Right ventricle myocardium superior (tissue), 1 donor: ENCODE measurements around the gene SENP6. TPM values are rescaled to one million over a fixed set of nuclear protein-coding genes. Genes with fewer than 3 reads are reported as not detected.
"Not testable (repeated sequence)": the region's sequence is repeated elsewhere in the genome, so short reads cannot be mapped to it uniquely, and the experiment has no call there.

Experiments used
- ATAC-seq: fragments of 200-7000 bp; cut with Tn5 transposase; one replicate; pipeline ENCODE4 v1.9.1; 2020; ENCODE audit warnings: mild to moderate bottlenecking; ENCODE audit not compliant: poor library complexity
- DNase-seq: peaks from one replicate; pipeline ENCODE4 v3.0.0-alpha.2; 2020
- intact Hi-C: fragments of 100-400 bp; cut with DNase I; formaldehyde crosslinking; loops from one replicate; pipeline ENCODE4 v1.11.2; 2022
- total RNA-seq: library from RNA; stranded (reverse); fragmentation: NEBNext Ultra II Directional; extraction: Animal tissue kit (Norgen Biotek cat#: 25700); gene quantifications from one replicate; pipeline ENCODE4 v1.2.1, GENCODE V29; 2021
- donor health status: DM: no; HTN: yes; CAD: no; lungs with severe emphysema.

Gene SENP6
- total RNA-seq, 1 donor from 2014 or later, result 46.8 TPM

DNA sequence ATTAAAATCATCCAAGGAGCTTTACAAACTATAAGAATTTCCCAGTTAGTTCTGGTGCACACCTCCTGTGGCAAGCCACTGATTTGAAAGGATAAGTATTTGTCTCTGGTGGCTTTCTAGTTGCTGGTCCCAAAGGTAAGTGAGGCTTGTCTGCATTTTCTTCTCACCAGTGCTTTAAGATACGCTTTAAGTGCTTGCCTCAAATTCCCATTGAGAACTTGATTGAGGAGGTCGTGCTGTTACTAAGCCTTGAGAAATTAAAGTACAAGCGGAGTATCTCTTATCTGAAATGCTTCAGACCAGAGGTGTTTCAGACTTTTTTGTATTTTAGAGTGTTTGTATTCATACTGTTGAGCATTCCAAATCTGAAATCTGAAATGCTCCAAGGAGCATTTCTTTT lies 117.5 kb downstream of the SENP6 start:
- no peak for ATAC-seq
- no peak for DNase-seq
- intact Hi-C loops, result no loop called here

DNA sequence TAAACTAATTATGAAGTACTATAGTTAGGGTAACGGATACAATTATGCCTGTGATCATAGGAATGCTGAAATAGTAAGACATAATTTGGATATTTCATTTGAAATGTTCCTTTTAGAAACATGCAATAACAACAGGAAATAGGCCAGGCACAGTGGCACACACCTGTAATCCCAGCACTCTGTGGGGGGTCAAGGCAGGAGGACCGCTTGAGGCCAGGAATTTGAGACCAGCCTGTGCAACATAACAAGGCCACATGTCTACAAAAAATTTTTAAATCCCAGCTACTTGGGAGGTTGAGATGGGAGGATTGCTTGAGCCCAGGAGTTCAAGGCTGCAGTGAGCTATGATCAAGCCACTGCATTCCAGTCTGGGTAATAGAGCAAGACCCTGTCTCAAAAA lies 121.7 kb downstream of the SENP6 start:
- DNase-seq (no peak), ATAC-seq (no peak)
- intact Hi-C loops, result no loop called here

DNA sequence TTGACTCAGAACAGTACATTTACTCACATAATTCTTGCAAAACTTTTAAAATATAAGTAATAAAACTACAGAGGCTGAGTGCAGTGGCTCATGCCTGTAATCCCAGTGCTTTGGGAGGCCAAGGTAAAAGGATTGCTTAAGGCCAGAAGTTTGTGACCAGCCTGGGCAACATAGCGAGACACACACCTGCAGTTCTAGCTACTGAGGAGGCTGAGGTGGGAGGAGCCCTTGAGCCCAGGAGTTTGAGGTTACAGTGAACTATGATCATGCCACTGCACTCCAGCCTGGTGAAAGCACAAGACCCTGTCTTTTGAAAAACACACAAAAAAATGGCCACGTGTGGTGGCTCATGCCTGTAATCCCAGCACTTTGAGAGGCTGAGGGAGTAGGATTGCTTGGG lies 125.5 kb downstream of the SENP6 start:
- intact Hi-C loops, result no loop called here
- DNase-seq (no peak), ATAC-seq (no peak)

DNA sequence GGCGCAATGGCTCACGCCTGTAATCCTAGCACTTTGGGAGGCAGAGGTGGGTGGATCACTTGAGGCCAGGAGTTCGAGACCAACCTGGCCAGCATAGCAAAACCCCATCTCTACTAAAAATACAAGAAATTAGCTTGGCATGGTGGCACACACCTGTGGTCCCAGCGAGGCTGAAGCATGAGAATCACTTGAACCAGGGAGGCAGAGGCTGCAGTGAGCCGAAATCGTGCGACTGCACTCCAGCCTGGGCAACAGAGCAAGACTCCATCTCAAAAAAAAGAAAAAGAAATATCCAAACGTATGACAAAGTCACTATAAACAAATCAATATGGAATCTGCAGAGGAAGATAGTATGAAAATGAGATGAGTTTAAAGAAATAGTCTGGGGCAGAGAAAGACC lies 129.3 kb downstream of the SENP6 start:
- intact Hi-C loops, ATAC-seq, DNase-seq: not testable (repeated sequence)

DNA sequence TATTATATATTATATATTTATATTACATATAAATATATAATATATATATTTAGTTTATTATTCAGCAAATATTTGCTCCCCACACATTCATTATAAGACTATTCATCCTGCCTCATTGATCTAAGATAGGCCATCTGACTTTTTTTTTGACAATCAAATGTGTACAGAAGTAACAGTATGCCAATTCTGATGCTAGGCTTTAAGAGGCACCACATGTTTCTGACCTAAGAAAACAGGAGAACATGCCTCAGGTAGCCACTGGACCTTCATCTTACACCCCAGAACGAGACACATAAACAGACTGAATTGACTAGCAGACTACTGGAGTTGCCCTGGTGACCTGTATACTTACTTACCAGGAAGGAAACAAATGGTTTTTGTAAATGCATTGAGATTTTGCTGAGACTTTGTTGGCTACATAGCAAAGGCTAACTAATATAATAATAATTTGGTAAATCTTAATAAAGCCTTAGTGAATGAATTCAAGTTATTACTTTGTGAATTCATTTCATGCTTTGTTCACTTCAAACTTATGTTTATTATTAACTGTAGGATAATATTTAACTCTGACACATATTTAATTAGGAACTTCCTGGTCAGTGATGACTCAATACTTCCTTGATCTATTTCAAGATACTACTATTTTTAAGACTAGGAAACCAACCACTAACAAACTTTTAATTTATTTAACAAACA lies 134.0 kb downstream of the SENP6 start:
- ATAC-seq, result no peak
- intact Hi-C loops, result no loop called here

DNA sequence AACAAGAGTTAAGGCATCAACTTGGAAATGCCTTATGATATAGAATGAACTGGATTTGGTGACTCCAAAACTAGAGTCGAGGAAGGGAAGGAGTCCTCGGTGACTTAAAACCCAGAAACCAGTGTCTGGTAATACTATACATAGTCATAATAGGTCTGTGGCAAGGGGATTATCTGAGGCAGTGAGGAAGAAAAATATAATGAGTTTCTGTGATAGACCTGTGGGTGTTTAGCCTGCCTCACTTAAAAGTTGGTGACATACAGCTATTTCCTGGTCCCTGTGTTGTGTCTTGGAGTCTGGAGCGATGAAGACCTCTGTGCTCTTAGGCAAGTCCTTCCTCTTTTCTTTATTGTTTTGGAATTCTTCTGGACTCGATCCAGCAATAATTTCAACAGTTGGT lies 142.3 kb downstream of the SENP6 start:
- ATAC-seq, result no peak
- no peak for DNase-seq
- intact Hi-C loops, result no loop called here

More for the DNA sequence above, 134.0 kb downstream of the SENP6 start:
- DNase-seq, result no peak

DNA sequence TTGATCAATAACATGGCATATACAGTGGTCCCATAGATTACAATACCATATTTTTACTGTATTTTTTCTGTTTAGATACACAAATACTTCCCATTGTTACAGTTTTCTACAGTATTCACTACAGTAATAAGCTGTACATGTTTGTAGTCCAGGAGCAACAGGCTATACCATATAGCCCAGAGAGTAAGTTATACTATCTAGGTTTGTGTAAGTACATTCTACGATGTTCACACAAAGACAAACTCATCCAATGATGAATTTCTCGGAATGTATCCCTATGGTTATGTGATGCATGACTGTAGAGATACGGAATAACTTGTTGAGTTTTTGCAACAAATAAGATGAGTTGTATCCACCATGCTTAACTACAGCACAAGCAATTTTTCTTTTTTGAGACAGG lies 143.7 kb downstream of the SENP6 start:
- no peak for DNase-seq
- intact Hi-C loops, result no loop called here
- ATAC-seq, result no peak

DNA sequence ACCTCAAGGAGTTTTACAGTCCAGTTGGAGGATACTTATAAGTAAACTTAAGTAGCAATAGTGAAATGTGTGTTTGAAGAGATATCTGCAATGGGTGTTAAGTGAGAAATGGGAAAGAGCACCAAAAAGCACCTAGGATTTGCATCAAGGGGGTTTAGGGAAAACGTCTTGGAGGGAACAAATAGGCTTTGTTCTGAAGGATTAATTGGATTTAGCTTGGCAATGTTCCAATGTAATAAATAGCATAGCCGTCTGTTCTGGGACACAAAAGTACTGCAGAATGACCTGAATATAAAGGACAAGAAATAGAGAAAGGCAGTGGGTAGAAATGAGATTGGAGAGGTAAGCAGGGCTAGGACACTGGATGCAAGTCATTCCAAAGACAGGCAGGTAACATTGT lies 144.5 kb downstream of the SENP6 start:
- no peak for ATAC-seq
- intact Hi-C loops, result no loop called here
- no peak for DNase-seq

DNA sequence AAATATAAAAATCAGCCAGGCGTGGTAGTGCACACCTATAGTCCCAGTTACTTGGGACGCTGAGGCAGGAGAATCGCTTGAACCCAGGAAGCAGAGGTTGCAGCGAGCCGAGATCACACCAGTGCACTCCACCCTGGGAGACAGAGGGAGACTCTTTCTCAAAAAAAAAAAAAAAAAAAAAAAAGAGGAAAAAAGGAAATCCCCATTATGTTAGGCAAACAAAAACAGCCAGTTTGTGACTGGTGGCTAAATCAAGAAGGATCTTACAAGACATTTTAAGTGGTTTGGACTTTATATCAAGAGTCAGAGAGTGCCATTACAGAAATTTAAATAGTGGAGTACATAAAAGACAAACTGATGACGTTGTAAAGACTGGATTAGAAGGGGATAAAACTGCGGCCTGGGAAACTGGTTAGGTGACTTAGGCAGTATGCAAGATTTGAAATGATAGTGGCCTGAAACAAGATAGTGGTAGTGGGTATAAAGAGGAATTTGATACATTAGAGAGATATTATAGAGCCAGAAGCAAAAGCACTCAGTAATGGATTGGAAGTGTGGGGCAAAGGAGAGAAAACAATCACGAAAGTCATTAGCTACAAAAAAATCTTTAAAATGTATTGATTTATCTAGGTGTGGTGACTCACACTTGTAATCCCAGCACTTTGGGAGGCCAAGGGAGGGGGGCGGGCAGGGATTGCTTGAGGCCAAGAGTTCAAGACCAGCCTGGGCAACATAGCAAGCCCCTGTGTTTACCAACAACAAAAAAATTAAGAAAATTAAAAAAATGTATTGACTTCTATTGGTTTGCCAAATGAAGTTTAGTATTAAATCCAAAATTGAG lies 145.7 kb downstream of the SENP6 start:
- ATAC-seq, result no peak
- intact Hi-C loops, result no loop called here

DNA sequence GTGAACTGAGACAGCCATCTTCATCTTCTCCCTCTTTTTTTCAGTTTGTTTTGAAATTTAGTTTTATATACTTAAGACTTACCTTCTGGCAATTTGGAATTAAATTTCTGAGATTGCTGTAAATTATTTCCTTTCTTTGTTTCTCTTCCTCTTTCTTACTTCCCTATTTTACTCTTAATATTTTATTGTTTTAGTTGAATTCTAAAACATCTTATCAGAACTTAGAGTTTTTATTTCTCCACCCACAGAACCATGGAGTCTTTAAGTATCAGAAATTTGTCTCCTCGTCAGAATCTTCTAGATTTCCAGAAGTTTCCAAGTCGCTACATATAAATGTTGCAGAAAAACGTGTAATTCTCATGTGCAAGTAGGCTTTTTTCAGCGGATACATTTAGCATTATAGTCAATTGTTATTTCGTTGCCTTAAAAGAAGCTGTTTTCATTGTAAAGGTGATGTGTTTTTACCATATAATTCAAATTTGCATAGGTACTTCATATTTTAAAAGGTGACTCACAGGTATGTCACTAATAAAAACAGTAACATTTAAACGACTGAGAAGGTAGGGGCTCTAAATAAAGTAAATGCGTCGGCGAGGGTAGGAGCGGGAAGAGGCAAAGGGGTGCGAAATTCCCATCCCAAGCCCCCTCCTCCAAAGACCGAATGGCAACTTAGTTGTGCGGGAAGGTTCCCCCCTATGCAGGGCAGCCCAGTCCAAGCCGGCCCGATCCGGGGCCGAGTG lies 146.5 kb downstream of the SENP6 start:
- intact Hi-C loops, result no loop called here
- ATAC-seq, result peak; percentile 56
- DNase-seq, result no peak

More for the DNA sequence above, 145.7 kb downstream of the SENP6 start:
- DNase-seq, result no peak

DNA sequence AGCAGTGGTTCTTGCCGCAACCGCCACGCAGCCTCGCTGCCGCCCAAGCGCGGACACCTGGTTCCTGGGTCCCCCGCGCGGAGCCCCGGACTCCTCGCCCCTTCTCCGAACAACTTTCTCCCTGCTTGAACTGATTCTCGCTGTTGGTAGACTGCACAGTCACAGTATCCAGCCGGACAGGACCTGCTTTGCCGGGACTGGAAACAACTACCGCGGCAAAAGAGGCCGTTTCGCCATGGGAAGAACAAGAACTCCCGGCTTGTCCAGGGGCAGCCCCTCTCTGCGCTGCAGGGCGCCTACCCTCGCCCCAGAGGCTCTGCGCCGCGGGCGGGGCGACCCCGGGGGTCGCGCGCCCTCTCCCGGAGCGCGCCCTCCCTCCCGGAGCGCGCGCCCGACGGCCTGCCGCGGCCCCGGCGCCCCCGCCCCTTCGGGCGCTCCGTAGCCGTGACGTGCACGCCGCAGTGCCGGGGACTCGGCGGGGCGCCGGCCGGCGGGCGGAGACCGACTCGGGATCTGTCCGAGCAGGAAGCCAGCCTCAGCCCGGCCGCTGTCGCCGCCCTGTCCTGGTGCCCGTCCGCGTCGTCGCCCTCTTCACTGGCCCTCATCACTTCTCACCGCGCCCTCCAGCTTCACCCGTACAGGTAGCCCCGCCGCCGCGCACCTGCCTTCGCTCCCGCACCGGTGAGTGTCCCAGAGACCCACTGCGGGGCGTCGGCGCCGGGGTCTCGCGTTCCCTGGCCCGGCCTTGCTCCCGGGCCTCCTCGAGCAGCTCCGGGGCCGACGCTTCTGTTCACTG lies 147.3 kb downstream of the SENP6 start, which contains the start of gene MYO6:
TSS of gene MYO6 (plus strand) at position 497 of the 796 bp plus-strand sequence. CDS start 68,309 bp downstream, outside the sequence.
- DNase-seq, result peak; percentile 85
- intact Hi-C loops, result no loop called here
- peak; percentile 98 for ATAC-seq

DNA sequence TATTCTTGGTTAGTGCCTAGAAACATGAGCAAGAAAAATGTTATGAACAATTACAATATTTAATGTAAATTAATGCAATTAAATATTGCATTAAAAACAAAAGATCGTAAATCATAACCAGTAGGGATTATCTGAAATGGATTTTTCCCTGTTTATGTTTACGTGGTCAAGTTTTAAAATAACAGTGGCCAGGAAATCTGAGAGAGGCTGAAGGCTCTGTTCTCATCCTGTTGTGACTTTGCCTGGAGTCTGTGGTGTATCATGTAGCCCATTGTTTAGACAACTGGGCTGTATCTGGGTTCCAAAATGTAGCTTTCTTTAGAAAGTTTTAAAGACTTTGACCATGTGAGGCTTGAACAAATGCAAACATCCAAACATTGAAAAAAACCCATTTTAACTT lies 149.8 kb downstream of the SENP6 start:
- no peak for DNase-seq
- intact Hi-C loops, result no loop called here
- no peak for ATAC-seq

DNA sequence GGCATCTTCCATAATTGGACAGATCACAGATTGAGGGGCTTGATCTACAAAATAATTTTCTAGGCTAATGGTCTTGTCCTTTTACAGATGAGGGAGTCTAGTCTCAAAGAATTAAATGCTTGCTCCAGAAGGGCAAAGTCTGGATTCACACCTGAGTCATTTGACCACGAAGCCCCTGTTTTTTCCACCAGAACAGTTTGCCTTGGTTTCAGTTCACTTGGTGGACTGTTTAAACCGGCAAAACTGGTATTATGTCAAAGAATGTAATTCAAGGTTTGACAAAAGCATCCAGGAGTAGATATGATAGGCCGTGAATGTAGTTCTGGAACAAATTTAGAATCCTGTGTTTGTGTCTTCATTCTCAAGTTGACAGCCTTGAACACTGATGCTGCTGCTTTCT lies 150.7 kb downstream of the SENP6 start:
- intact Hi-C loops, result no loop called here
- DNase-seq (no peak), ATAC-seq (no peak)

DNA sequence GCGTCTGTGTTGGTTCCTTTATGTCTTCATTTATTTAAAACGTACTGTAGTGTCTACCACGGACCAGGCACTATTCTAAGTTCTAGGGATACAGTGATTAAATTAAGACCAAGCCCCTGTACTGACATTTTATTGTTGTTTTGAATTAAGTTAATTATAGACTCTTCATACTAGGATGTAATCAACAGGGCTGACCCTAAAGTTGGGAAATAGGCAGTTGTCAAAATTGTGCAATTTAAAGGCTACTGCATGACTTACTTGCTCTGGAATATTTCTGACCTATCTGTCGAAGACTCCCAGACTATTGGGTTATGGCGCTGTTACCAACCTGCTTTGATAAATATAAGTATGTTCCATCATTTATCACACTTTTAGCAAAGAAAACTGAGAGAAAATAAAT lies 154.0 kb downstream of the SENP6 start:
- intact Hi-C loops, result no loop called here
- no peak for ATAC-seq
- no peak for DNase-seq

DNA sequence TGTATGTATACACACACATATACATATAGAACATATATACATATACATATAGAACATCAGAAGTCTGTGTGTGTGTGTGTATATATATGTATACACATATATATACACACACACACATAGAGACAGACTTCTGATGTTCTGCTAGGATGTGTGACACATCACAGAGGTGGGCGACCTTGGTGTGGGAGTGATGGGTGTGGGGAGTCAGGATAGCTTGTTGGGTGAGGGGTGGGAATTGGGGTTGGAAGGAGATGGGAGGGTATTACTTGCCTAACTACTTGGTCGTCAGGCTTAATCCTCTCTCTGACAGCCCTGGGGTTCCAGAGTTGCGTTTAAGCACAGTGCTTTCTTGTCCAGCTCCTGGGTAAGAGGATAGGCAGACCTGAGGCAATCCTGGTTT lies 155.6 kb downstream of the SENP6 start:
- ATAC-seq, result no peak
- no peak for DNase-seq
- intact Hi-C loops, result no loop called here

DNA sequence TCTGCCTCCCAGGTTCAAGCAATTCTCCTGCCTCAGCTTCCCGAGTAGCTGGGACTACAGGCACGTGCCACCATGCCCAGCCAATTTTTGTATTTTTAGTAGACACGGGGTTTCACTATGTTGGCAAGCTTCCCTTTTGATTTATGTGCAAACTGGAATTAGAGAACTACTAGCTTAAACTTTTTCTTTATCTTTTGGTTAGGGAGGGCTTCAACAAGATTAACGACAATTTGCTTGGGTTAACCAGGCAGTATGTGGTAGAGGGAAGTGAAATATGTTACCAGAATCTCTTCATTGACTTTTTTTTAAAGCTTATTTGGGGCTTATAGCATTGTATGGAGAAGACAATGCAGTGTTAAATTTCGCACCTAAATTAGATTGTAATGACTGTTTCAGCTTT lies 156.4 kb downstream of the SENP6 start:
- ATAC-seq (no peak), DNase-seq (no peak)
- intact Hi-C loops, result no loop called here

DNA sequence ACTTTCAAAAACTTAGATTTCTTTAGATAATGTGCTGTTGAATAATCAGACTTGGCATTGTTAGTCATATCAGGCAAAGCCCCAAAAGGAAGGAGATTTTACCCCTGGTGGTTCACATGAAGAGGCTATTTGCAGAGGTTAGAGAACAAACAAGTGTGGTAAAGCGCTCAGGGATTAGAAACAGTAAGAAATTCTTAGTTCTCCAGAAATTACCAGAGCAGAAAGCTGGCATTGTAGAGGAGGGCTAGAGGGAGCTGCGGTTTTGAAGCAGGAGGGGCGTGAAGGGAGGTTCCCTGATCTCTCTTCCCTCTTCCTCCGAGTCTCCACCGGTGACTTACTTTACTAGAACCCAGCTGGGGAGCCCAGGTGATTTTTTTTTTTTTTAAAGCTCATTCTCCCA lies 157.5 kb downstream of the SENP6 start:
- no peak for DNase-seq
- intact Hi-C loops, result no loop called here
- no peak for ATAC-seq

DNA sequence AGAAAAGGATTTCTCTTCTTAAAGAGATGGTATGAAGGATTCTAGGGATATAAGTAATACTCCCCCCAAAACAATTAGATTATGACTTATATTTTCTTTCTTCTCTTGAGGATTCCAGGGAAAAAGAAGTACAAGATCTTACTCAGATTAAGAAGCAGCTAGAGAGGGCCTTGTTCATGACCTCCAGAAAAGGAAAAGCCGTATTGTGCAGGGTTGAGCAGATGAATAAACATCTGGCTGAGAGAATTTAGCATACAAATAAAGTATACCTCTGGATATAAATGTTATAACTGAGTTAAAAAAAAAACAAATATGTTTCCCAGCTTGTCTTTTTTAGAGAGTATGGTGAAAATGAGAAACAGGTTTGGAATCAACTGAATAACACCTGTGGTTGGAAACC lies 158.6 kb downstream of the SENP6 start:
- DNase-seq (no peak), ATAC-seq (no peak)
- intact Hi-C loops, result no loop called here

DNA sequence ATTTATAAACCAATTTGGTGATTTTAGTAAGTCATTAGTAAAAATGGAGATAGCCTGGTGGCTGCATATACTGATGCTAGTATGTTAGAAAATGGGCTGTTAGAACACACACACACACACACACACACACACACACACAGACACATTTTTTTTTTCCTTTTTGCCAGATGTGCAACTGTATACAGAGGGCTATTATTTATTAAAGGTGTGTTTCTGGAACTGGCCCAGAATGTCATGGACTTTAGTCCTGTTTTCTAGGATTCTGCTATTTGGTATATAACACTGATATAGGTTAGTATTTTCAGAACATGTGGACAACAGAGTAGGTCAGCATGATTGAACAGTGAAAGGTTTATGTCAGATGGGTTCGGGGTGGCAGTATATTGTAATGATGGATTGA lies 159.8 kb downstream of the SENP6 start:
- no peak for ATAC-seq
- intact Hi-C loops, result no loop called here
- no peak for DNase-seq
